ENCODE measurements around the gene HES5. TPM values are rescaled to one million over a fixed set of nuclear protein-coding genes. Genes with fewer than 3 reads are reported as not detected.

HES5 gene
- total RNA-seq, 1 donor = not detected

DNA sequence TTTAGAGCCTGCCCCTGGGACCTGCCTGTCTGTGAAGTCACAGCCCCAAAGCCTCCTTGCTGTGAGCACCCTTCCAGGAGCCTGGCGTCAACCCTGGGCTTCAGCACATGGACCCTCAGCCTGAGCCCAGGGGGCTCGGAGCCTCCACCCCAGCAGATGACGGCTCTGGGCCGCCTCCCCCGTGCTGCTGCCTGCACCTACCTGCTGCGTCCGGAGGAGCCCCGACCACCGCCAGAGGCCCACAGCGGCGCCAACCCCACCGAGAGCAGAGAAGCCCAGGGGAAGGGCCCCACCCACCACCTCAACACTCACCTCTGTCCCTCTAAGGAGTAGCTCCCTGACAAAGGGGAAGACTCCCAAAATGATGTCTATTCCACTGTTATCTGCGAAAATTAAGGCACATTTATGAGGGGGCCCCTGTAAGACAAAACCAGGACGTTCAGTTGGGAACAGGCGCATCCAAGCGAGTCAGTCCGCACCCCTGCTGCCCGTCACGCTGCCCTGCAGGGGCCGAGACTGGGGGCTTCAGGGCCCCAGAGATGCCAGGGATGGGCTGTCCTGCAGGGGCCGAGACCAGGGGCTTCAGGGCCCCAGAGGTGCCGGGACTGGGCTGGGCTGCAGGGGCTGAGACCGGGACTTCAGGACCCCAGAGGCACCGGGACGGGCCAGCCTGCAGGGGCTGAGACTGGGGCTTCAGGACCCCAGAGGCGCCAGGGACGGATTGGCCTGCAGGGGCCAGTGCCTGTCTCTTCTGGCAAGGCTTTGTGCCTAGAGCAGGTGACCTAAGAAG is 19.5 kb downstream of the HES5 start:
- no peak overlapping the region for H3K4me3 ChIP-seq (ENCODE audit: low read depth, low read length)
- no peak for DNase-seq (ENCODE audit: low read depth)
- TF ChIP-seq, protein P1, sequence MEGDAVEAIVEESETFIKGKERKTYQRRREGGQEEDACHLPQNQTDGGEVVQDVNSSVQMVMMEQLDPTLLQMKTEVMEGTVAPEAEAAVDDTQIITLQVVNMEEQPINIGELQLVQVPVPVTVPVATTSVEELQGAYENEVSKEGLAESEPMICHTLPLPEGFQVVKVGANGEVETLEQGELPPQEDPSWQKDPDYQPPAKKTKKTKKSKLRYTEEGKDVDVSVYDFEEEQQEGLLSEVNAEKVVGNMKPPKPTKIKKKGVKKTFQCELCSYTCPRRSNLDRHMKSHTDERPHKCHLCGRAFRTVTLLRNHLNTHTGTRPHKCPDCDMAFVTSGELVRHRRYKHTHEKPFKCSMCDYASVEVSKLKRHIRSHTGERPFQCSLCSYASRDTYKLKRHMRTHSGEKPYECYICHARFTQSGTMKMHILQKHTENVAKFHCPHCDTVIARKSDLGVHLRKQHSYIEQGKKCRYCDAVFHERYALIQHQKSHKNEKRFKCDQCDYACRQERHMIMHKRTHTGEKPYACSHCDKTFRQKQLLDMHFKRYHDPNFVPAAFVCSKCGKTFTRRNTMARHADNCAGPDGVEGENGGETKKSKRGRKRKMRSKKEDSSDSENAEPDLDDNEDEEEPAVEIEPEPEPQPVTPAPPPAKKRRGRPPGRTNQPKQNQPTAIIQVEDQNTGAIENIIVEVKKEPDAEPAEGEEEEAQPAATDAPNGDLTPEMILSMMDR (IDR thresholded peaks at IDR 0.05; ENCODE audit: insufficient read depth, low read length) = no peak

DNA sequence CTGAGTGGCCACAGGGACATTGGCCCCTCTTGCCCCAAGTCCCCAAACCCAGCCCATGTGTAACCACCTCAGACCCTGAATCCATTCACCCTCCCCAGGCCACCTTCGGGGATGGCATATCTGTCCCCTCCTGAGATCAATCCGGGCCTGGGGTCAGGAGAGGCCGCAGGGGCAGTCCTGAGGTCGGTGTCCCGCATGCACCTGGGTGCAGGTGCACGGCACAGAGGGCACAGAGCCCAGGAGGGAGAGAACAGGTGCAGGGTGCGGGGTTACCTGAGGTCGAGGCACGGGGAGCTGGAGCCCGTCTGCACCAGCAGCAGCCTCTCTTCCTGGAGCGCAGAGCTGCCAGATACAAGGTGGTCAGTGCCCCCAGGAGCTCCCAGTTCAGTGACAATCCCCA is 20.5 kb downstream of the HES5 start:
- no peak overlapping the region for H3K4me3 ChIP-seq (ENCODE audit: low read depth, low read length)
- DNase-seq (ENCODE audit: low read depth) = no peak
- TF ChIP-seq, protein P1 (IDR thresholded peaks at IDR 0.05; ENCODE audit: insufficient read depth, low read length) = no peak

DNA sequence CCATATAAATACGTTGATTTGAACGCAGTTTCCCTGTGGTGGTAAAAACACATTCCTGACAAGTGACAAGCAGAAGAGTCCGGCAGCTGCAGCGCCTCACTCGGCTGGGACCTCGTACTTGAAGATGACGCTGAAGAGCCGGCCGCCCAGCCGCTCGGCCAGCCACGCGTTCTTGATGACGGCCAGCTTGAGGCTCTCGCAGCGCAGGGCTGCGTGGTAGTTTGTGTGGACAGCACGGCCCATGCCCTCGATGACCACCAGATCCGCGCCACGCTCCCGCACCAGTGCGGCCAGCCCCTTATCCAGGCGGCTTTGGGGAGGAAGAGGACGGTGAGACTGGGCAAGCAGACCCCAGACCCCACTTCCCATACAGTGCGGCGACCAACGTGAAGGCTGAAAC is 21.3 kb downstream of the HES5 start:
- H3K4me3 ChIP-seq (ENCODE audit: low read depth, low read length) = no peak overlapping the region
- no peak for DNase-seq (ENCODE audit: low read depth)
- TF ChIP-seq, protein P1 (IDR thresholded peaks at IDR 0.05; ENCODE audit: insufficient read depth, low read length) = no peak

DNA sequence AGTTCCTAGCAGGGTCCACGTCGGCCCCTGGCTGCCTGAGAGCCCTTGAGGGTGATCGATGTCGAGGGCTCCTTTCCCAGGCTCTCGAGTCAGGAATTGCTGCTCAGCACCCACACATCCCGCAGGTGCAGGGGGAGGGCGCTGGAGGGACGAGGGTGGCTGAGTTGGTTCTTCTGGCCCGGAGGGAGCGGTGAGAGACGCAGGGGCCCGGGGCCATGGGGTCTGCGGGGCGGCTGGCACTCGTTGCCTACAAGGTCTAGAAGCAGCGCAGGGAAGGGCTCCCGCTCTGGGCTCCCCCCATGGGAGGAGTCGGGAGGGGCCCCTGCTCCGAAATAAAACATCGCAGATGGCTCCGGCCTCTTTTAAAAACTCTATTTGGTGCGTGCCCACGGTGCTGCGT is 21.9 kb downstream of the HES5 start:
- no peak for DNase-seq (ENCODE audit: low read depth)
- no peak overlapping the region for H3K4me3 ChIP-seq (ENCODE audit: low read depth, low read length)
- TF ChIP-seq, protein P1 (IDR thresholded peaks at IDR 0.05; ENCODE audit: insufficient read depth, low read length) = no peak

DNA sequence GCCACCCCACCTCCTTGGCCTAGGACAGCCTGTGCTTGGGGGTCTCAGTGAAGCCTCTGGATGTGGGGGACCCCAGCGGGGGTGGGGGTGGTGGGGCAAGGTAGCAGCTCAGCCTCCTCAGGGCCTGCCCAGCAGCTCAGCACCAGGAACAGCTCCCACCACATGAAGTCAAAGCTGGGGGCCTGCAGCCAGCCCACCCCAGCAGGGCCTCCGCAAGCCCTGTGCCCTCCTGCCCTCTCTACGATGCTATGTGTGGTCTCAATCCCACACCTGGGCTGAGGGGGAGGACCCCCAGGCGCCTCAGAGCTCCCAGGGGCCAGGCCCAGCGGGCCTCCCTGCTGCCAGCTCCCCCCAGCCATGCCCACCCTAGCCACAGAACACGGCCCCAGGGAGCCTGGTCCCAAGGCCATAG is 22.3 kb downstream of the HES5 start:
- no peak overlapping the region for H3K4me3 ChIP-seq (ENCODE audit: low read depth, low read length)
- DNase-seq (ENCODE audit: low read depth) = no peak
- TF ChIP-seq, protein P1 (IDR thresholded peaks at IDR 0.05; ENCODE audit: insufficient read depth, low read length) = no peak

DNA sequence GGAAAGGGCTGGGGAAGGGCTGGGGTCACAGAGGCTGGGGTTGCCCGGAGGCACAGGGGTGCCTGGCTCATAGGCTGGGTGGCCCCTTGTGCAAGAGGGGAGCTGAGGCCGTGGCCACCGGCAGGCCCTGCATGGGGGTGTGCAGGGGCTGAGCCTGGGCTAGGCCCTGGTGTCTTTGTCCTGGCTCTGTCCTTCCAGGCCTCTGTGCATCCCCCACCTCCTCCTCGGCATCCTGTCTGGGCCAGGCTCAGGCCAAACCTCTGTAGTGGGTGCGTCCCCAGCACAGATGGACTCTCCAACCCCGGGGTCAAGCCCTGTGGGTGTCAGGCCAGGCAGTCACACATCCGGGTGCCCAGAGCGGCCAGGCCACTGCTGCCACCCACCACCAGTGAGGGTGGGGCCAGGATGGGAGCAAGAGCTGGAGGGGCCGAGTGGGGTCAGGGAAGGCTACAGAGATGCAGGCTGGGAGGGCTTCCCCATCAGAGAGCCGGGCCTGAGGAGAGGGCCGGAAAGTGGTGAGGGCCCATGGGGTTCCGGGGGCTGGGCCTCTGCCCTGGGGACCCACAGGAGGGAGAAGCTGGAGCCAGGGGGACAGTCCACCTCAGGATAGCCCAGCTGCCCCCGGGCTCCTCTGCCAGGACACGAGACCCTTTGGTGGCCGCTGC is 23.0 kb downstream of the HES5 start:
- no peak for DNase-seq (ENCODE audit: low read depth)
- TF ChIP-seq, protein P1 (IDR thresholded peaks at IDR 0.05; ENCODE audit: insufficient read depth, low read length) = no peak
- H3K4me3 ChIP-seq (ENCODE audit: low read depth, low read length) = no peak overlapping the region

Measured in fibroblast of the aortic adventitia (primary cell).